Measurements from ENCODE around the gene CGN.

- TF ChIP-seq CTCF (conservative IDR thresholded peaks at IDR 0.05) (no peak), ZFX (IDR thresholded peaks at IDR 0.05) (no peak)
Measured at GRCh38 chr1:151495316-151495715, 15.9 kb upstream of the CGN start.
